Activated T-helper 2 cell treated with anti-CD3 and anti-CD28 coated beads, Interferon-gamma antibody, Interleukin-2, Interleukin-4, amounts not matched to agents 10 μg/mL and 5 μg/mL and 100 μg/mL, durations not matched to agents 14 hours and 24 hours and 36 hours (primary cell): ENCODE results near the gene XRCC5. TPM values are rescaled to one million over a fixed set of nuclear protein-coding genes. Genes with fewer than 3 reads are reported as not detected.
"Not testable (repeated sequence)": the region's sequence is repeated elsewhere in the genome, so short reads cannot be mapped to it uniquely, and the experiment has no call there.

Source experiments
- DNase-seq: peaks from one replicate; pipeline ENCODE4 v3.0.0; 2021; ENCODE audit warnings: low spot score
- H3K27ac Mint-ChIP-seq: one replicate; pipeline ENCODE4 v1.8.0; 2021; ENCODE audit warnings: mixed read lengths
- H3K27me3 Mint-ChIP-seq: one replicate; pipeline ENCODE4 v1.8.0; 2021; ENCODE audit warnings: low read depth, mixed read lengths
- H3K36me3 Mint-ChIP-seq: one replicate; pipeline ENCODE4 v1.8.0; 2021; ENCODE audit warnings: low read depth, mixed read lengths
- H3K4me1 Mint-ChIP-seq: one replicate; pipeline ENCODE4 v1.8.0; 2021; ENCODE audit warnings: low read depth, mixed read lengths
- H3K4me3 Mint-ChIP-seq: one replicate; pipeline ENCODE4 v1.8.0; 2021; ENCODE audit warnings: low read depth, mild to moderate bottlenecking, moderate library complexity, mixed read lengths
- H3K9me3 Mint-ChIP-seq: one replicate; pipeline ENCODE4 v1.8.0; 2021; ENCODE audit warnings: mixed read lengths
- intact Hi-C: fragments of 100-400 bp; cut with micrococcal nuclease; formaldehyde crosslinking; loops from one replicate; pipeline ENCODE4 v1.15.1; 2023
- total RNA-seq: library from RNA; stranded (reverse); gene quantifications from 2 replicates; pipeline ENCODE4 v1.2.3, GENCODE V29; 2022

XRCC5 gene
- total RNA-seq, 1 donor from 2014 or later = 452 TPM

- H3K4me1 Mint-ChIP-seq = peaks cover 39% of the 10 kb centered on the region
Observed at GRCh38 chr2:216194561-216194960, 85.4 kb downstream of the XRCC5 start.

GRCh38 chr2:216195565-216196029 is 86.4 kb downstream of the XRCC5 start:
- Mint-ChIP-seq H3K4me1 (peaks cover 39% of the 10 kb centered on the region), H3K36me3 (peaks cover 84% of the 10 kb centered on the region), H3K4me3 (no peak overlapping the region), H3K27me3 (no peaks in the 10 kb centered on the region), H3K9me3 (no peaks in the 10 kb centered on the region), H3K27ac (peak overlapping the region; percentile 87)
- no peak for DNase-seq
- intact Hi-C loops = loop anchor here (1.0 to 2.0 kb wide), 3 partner anchors 11 to 22 kb away; no protein-coding TSS in a partner anchor

More at GRCh38 chr2:216194561-216194960, 85.4 kb downstream of the XRCC5 start:
- peaks cover 83% of the 10 kb centered on the region for H3K36me3 Mint-ChIP-seq
- no peak overlapping the region for H3K4me3 Mint-ChIP-seq
- no peak for DNase-seq
- no peaks in the 10 kb centered on the region for H3K27me3 Mint-ChIP-seq
- peak overlapping the region; percentile 79 for H3K27ac Mint-ChIP-seq
- intact Hi-C loops = loop anchor here (2.0 to 5.0 kb wide), 2 partner anchors 20 to 52 kb away; no protein-coding TSS in a partner anchor
- no peaks in the 10 kb centered on the region for H3K9me3 Mint-ChIP-seq

- intact Hi-C loops = no loop called here
- no peaks in the 10 kb centered on the region for H3K27me3 Mint-ChIP-seq
- H3K4me3 Mint-ChIP-seq = no peak overlapping the region
- no peaks in the 10 kb centered on the region for H3K9me3 Mint-ChIP-seq
- DNase-seq = no peak
- no peak overlapping the region for H3K27ac Mint-ChIP-seq
- peaks cover 43% of the 10 kb centered on the region for H3K4me1 Mint-ChIP-seq
- peaks cover 94% of the 10 kb centered on the region for H3K36me3 Mint-ChIP-seq
Observed at GRCh38 chr2:216201692-216202306, 92.7 kb downstream of the XRCC5 start.

GRCh38 chr2:216202626-216203250 is 93.6 kb downstream of the XRCC5 start:
- intact Hi-C loops = no loop called here
- peaks cover 94% of the 10 kb centered on the region for H3K36me3 Mint-ChIP-seq
- no peaks in the 10 kb centered on the region for H3K27me3 Mint-ChIP-seq
- peaks cover 48% of the 10 kb centered on the region for H3K4me1 Mint-ChIP-seq
- peak overlapping the region; percentile 35 for H3K27ac Mint-ChIP-seq
- no peak overlapping the region for H3K4me3 Mint-ChIP-seq
- no peak for DNase-seq
- no peaks in the 10 kb centered on the region for H3K9me3 Mint-ChIP-seq

- Mint-ChIP-seq H3K27ac (no peak overlapping the region), H3K9me3 (no peaks in the 10 kb centered on the region), H3K4me1 (peaks cover 45% of the 10 kb centered on the region), H3K36me3 (peaks cover 96% of the 10 kb centered on the region), H3K27me3 (no peaks in the 10 kb centered on the region), H3K4me3 (no peak overlapping the region)
- no peak for DNase-seq
- intact Hi-C loops = no loop called here
Observed at GRCh38 chr2:216205486-216205885, 96.3 kb downstream of the XRCC5 start.

- Mint-ChIP-seq H3K4me1 (peaks cover 42% of the 10 kb centered on the region), H3K27ac (peak overlapping the region; percentile 91), H3K36me3 (peaks cover 96% of the 10 kb centered on the region), H3K4me3 (no peak overlapping the region), H3K9me3 (no peaks in the 10 kb centered on the region), H3K27me3 (no peaks in the 10 kb centered on the region)
- DNase-seq = no peak
- intact Hi-C loops = loop anchor here (1.0 to 2.0 kb wide), 3 partner anchors 11 to 17 kb away; no protein-coding TSS in a partner anchor
Observed at GRCh38 chr2:216206041-216206703, 97.0 kb downstream of the XRCC5 start.

GRCh38 chr2:216206821-216207220 is 97.7 kb downstream of the XRCC5 start:
- peaks cover 95% of the 10 kb centered on the region for H3K36me3 Mint-ChIP-seq
- DNase-seq = no peak
- no peaks in the 10 kb centered on the region for H3K27me3 Mint-ChIP-seq
- H3K9me3 Mint-ChIP-seq = no peaks in the 10 kb centered on the region
- peaks cover 42% of the 10 kb centered on the region for H3K4me1 Mint-ChIP-seq
- peak overlapping the region; percentile 91 for H3K27ac Mint-ChIP-seq
- H3K4me3 Mint-ChIP-seq = no peak overlapping the region
- intact Hi-C loops = loop anchor here (1.0 to 2.0 kb wide), 3 partner anchors 10 to 16 kb away; no protein-coding TSS in a partner anchor

GRCh38 chr2:216208661-216209060 is 99.5 kb downstream of the XRCC5 start:
- not testable (repeated sequence) for H3K27me3 Mint-ChIP-seq

GRCh38 chr2:216210701-216211540 is 101.8 kb downstream of the XRCC5 start:
- H3K27me3 Mint-ChIP-seq = no peaks in the 10 kb centered on the region
- peaks cover 66% of the 10 kb centered on the region for H3K36me3 Mint-ChIP-seq
- H3K9me3 Mint-ChIP-seq = no peaks in the 10 kb centered on the region
- H3K4me3 Mint-ChIP-seq = no peak overlapping the region
- no peak for DNase-seq
- peaks cover 22% of the 10 kb centered on the region for H3K4me1 Mint-ChIP-seq
- H3K27ac Mint-ChIP-seq = no peak overlapping the region
- intact Hi-C loops = no loop called here

More at GRCh38 chr2:216208661-216209060, 99.5 kb downstream of the XRCC5 start:
- H3K36me3 Mint-ChIP-seq = peaks cover 83% of the 10 kb centered on the region
- H3K27ac Mint-ChIP-seq = peak overlapping the region; percentile 26
- DNase-seq, intact Hi-C loops, H3K9me3 Mint-ChIP-seq, H3K4me3 Mint-ChIP-seq: not testable (repeated sequence)
- H3K4me1 Mint-ChIP-seq = peaks cover 32% of the 10 kb centered on the region

- Mint-ChIP-seq H3K4me3 (no peak overlapping the region), H3K4me1 (peaks cover 18% of the 10 kb centered on the region), H3K36me3 (peaks cover 59% of the 10 kb centered on the region), H3K9me3 (no peaks in the 10 kb centered on the region), H3K27ac (no peak overlapping the region), H3K27me3 (no peaks in the 10 kb centered on the region)
- intact Hi-C loops = no loop called here
- no peak for DNase-seq
Observed at GRCh38 chr2:216211614-216212145, 102.5 kb downstream of the XRCC5 start.

- no peak overlapping the region for H3K27ac Mint-ChIP-seq
- intact Hi-C loops = no loop called here
- peaks cover 40% of the 10 kb centered on the region for H3K4me1 Mint-ChIP-seq
- no peak overlapping the region for H3K4me3 Mint-ChIP-seq
- DNase-seq = no peak
- H3K27me3 Mint-ChIP-seq = no peaks in the 10 kb centered on the region
- H3K36me3 Mint-ChIP-seq = peaks cover 41% of the 10 kb centered on the region
- no peaks in the 10 kb centered on the region for H3K9me3 Mint-ChIP-seq
Observed at GRCh38 chr2:216214768-216215167, 105.6 kb downstream of the XRCC5 start.
